ENCODE results near the gene NOC2L.

Gene NOC2L

DNA sequence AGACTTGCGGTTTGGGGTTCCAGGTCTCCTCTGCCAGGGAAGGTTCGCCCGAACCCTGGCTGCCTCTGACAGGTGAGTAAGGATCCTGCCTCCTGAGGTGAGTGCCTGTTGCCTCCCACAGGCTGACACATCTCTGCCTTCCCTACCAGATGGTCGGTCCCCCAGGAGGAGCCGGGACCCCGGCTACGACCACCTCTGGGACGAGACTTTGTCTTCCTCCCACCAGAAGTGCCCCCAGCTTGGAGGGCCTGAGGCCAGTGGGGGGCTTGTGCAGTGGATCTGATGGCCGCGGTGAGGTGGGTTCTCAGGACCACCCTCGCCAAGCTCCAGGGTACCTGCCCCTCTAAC lies 15.2 kb upstream of the NOC2L start:
- no peaks in the 10 kb centered on the region for H3K9me3 ChIP-seq (ENCODE audit: control insufficient read depth, low read length)
- no peak overlapping the region for H3K27ac ChIP-seq (ENCODE audit: insufficient read depth, low read length, poor library complexity, severe bottlenecking)
- H3K36me3 ChIP-seq (ENCODE audit: control insufficient read depth, insufficient read depth, low read length) = no peaks in the 10 kb centered on the region
- no peak overlapping the region for H3K4me3 ChIP-seq (ENCODE audit: insufficient read depth, low read depth, low read length, poor library complexity, severe bottlenecking)
- H3K4me1 ChIP-seq (ENCODE audit: control insufficient read depth, insufficient read depth, low read length, poor library complexity, severe bottlenecking) = peaks cover 10% of the 10 kb centered on the region
- no peak for DNase-seq
- no peaks in the 10 kb centered on the region for H3K27me3 ChIP-seq (replicated peaks; ENCODE audit: control insufficient read depth, insufficient read depth, low read length, poor library complexity, severe bottlenecking)

DNA sequence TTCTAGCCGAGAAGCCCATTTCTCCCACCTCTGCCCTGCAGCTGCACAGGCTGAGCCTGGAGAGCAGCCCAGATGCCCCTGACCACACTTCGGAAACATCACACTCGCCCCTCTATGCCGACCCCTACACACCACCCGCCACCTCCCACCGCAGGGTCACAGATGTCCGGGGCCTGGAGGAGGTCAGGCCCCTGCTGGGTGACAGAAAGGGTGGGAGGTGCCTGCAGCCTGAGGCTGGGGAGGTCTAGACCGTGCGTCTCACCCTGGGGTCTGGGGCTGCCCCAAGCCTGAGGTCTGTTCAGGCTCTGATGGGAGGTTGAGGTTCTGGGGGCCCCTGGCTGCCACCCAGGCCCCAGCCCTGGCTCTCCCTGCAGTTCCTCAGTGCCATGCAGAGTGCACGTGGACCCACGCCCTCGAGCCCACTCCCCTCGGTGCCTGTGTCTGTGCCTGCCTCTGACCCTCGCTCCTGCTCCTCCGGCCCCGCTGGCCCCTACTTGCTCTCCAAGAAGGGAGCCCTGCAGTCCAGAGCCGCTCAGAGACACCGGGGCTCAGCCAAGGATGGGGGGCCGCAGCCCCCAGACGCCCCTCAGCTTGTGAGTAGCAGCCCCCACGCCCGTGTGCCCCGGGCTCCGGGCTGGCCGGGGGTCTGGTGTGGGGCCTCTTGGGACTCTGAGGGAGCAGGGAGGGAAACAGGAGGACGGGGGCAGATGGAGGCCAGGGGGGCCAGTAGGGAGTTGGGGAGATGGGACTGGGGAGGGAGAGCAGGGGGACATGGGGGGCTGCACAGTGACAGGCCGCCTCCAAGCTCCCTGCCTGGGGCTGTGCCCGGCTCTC lies 14.6 kb upstream of the NOC2L start:
- Histone ChIP-seq H3K27me3 (replicated peaks; ENCODE audit: control insufficient read depth, insufficient read depth, low read length, poor library complexity, severe bottlenecking) (no peaks in the 10 kb centered on the region), H3K4me1 (ENCODE audit: control insufficient read depth, insufficient read depth, low read length, poor library complexity, severe bottlenecking) (peaks cover 10% of the 10 kb centered on the region), H3K4me3 (ENCODE audit: insufficient read depth, low read depth, low read length, poor library complexity, severe bottlenecking) (no peak overlapping the region), H3K9me3 (ENCODE audit: control insufficient read depth, low read length) (no peaks in the 10 kb centered on the region), H3K27ac (ENCODE audit: insufficient read depth, low read length, poor library complexity, severe bottlenecking) (no peak overlapping the region), H3K36me3 (ENCODE audit: control insufficient read depth, insufficient read depth, low read length) (no peaks in the 10 kb centered on the region)
- DNase-seq = no peak

DNA sequence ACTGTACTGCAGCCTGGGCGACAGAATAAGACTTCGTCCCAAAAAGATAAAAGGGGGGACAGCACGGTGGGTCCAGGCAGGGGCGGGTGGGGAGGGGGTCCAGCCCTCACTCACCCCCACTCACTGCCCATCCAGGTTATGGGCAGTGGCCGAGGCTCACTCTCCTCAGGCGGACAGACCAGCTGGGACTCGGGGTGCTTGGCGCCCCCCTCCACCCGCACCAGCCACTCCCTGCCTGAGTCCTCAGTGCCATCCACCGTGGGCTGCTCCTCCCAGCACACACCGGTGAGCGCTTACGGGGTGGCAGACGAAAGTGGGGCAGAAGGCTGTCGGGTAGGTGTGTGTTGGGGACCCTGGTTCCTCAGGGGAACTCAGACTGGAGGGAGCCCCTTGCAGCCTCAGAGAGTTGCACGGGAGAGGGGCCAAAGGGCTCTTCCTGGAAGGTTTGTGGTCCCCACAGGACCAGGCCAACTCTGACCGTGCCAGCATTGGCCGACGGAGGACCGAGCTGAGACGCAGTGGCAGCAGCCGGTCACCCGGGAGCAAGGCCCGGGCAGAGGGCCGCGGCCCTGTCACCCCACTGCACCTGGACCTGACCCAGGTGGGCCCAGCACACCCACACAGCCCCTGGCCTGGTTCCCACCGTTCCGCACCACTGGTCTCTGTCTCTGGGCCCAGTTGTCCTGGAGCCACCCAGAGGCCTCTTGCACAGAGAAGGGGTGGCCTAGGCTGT lies 13.8 kb upstream of the NOC2L start:
- H3K4me1 ChIP-seq (ENCODE audit: control insufficient read depth, insufficient read depth, low read length, poor library complexity, severe bottlenecking) = peaks cover 10% of the 10 kb centered on the region
- H3K27me3 ChIP-seq (replicated peaks; ENCODE audit: control insufficient read depth, insufficient read depth, low read length, poor library complexity, severe bottlenecking) = no peaks in the 10 kb centered on the region
- H3K36me3 ChIP-seq (ENCODE audit: control insufficient read depth, insufficient read depth, low read length) = no peaks in the 10 kb centered on the region
- no peak overlapping the region for H3K27ac ChIP-seq (ENCODE audit: insufficient read depth, low read length, poor library complexity, severe bottlenecking)
- H3K4me3 ChIP-seq (ENCODE audit: insufficient read depth, low read depth, low read length, poor library complexity, severe bottlenecking) = no peak overlapping the region
- DNase-seq = no peak
- no peaks in the 10 kb centered on the region for H3K9me3 ChIP-seq (ENCODE audit: control insufficient read depth, low read length)

DNA sequence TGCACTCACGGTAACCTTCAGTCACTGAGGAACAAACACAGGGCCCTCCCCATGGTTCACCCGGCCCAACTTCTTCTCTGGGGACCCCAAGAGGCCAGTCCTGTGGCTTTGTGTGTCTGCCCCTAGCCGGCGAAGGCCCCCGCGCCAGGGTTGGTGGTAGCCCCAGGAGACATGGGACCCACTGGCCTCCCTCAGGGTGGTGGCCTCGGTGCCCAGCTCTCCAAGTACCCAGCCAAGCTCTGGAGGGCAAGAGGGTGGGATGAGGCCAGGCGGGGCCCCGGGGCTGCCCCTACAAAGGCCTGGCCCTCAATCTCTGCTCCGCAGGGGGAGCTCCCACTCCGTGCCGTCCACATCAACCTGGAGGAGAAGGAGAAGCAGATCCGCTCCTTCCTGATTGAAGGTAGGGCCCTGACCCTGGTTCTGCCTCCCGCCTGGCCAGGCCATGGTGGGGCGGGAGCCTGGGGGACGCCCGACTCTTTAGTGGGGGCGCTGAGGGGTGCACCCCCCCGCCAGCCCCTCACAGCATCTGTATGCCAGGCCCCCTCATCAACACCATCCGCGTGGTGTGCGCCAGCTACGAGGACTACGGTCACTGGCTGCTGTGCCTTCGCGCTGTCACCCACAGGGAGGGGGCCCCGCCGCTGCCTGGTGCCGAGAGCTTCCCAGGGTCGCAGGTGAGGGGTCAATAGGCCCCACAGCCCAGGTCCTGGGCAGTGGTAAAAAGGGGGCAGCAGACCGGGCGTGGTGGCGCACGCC lies 12.9 kb upstream of the NOC2L start:
- Histone ChIP-seq H3K27ac (ENCODE audit: insufficient read depth, low read length, poor library complexity, severe bottlenecking) (no peak overlapping the region), H3K4me1 (ENCODE audit: control insufficient read depth, insufficient read depth, low read length, poor library complexity, severe bottlenecking) (peaks cover 15% of the 10 kb centered on the region), H3K27me3 (replicated peaks; ENCODE audit: control insufficient read depth, insufficient read depth, low read length, poor library complexity, severe bottlenecking) (no peaks in the 10 kb centered on the region)

DNA sequence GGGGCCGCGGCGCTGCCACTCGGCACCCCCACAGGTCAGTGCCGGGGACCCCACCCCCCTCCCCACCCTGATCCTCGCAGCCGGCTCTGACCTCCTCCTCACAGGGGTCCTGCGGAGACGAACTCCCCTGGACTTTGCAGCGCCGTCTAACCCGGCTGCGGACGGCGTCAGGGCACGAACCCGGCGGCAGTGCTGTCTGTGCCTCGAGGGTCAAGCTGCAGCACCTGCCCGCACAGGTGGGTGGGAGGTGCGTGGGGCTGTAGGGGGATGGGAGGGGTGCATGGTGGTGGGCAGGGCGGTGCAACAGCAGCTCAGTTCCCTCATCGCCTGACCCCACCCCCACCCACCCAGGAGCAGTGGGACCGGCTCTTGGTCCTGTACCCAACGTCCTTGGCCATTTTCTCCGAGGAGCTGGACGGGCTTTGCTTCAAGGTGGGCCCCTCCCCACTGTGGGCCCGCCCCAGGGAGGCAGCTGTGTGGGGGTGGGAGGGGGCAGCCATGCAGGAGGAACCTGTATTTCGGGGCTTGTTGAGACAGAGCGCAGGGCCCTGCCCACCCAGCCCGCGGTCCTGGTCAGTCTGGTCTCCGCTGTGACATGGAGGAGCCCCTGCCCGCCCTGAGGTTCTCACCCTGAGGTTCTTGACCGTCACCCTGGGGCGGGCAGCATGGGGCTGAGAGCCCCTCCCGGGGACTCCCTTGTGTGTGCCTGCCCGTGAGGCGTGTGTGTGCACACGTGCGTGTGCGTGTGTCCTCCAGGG lies 12.1 kb upstream of the NOC2L start:
- no peaks in the 10 kb centered on the region for H3K36me3 ChIP-seq (ENCODE audit: control insufficient read depth, insufficient read depth, low read length)
- no peak for DNase-seq
- no peaks in the 10 kb centered on the region for H3K27me3 ChIP-seq (replicated peaks; ENCODE audit: control insufficient read depth, insufficient read depth, low read length, poor library complexity, severe bottlenecking)
- H3K4me3 ChIP-seq (ENCODE audit: insufficient read depth, low read depth, low read length, poor library complexity, severe bottlenecking) = no peak overlapping the region
- no peaks in the 10 kb centered on the region for H3K9me3 ChIP-seq (ENCODE audit: control insufficient read depth, low read length)
- peaks cover 16% of the 10 kb centered on the region for H3K4me1 ChIP-seq (ENCODE audit: control insufficient read depth, insufficient read depth, low read length, poor library complexity, severe bottlenecking)
- H3K27ac ChIP-seq (ENCODE audit: insufficient read depth, low read length, poor library complexity, severe bottlenecking) = no peak overlapping the region

More for the DNA sequence above, 12.9 kb upstream of the NOC2L start:
- no peak for DNase-seq
- Histone ChIP-seq H3K36me3 (ENCODE audit: control insufficient read depth, insufficient read depth, low read length) (no peaks in the 10 kb centered on the region), H3K9me3 (ENCODE audit: control insufficient read depth, low read length) (no peaks in the 10 kb centered on the region), H3K4me3 (ENCODE audit: insufficient read depth, low read depth, low read length, poor library complexity, severe bottlenecking) (no peak overlapping the region)

DNA sequence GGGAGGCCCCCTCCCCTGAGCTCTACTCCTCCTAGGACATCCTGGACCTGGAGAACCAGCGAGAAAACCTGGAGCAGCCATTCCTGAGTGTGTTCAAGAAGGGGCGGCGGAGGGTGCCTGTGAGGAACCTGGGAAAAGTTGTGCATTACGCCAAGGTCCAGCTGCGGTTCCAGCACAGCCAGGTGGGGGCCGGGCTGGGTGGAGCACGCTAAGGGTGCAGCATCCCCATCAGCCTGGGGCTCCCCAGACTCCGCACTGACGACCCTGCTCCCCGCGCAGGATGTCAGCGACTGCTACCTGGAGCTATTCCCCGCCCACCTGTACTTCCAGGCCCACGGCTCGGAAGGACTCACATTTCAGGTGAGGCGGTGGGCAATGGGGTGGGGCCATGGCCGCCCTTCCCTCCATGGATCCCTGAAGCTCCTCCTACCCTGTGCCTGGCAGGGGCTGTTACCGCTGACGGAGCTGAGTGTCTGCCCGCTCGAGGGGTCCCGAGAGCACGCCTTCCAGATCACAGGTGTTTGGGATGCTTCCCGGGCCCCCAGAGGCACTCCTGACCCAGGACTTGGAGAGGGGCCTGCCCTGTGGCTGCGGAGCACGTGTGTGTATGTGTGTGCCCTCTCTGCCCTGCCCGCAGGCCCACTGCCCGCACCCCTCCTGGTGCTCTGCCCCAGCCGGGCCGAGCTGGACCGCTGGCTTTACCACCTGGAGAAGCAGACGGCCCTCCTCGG lies 11.4 kb upstream of the NOC2L start:
- H3K36me3 ChIP-seq (ENCODE audit: control insufficient read depth, insufficient read depth, low read length) = no peaks in the 10 kb centered on the region
- DNase-seq = no peak
- no peak overlapping the region for H3K4me3 ChIP-seq (ENCODE audit: insufficient read depth, low read depth, low read length, poor library complexity, severe bottlenecking)
- H3K4me1 ChIP-seq (ENCODE audit: control insufficient read depth, insufficient read depth, low read length, poor library complexity, severe bottlenecking) = peaks cover 11% of the 10 kb centered on the region
- H3K27me3 ChIP-seq (replicated peaks; ENCODE audit: control insufficient read depth, insufficient read depth, low read length, poor library complexity, severe bottlenecking) = no peaks in the 10 kb centered on the region
- no peaks in the 10 kb centered on the region for H3K9me3 ChIP-seq (ENCODE audit: control insufficient read depth, low read length)
- H3K27ac ChIP-seq (ENCODE audit: insufficient read depth, low read length, poor library complexity, severe bottlenecking) = no peak overlapping the region

DNA sequence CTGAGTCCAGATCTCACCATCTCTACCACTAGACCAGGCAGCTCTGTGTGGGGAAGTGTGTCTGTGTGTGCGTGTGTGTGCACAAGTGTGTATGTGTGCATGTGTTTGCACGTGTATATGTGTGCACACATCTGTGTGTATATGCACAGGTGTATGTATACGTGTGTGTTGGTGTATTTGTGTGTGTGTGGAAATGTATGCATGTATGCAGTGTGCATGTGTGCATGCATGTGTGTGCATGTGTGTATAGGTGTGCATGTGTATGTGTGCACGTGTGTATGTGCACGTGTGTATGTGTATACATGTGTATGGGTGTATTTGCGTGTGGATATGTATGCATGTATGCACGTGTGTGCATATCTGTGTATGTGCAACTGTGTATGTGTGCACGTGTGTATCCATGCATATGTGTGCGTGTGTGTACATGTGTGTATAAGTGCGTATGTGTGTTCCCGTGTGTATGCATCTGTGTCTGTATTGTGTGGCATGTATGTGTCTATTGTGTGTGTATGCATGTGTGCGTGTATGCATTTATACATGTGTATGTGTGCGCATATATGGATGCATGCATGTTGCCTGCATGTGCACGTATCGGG lies 10.3 kb upstream of the NOC2L start:
- Histone ChIP-seq H3K27ac (ENCODE audit: insufficient read depth, low read length, poor library complexity, severe bottlenecking) (no peak overlapping the region), H3K4me3 (ENCODE audit: insufficient read depth, low read depth, low read length, poor library complexity, severe bottlenecking) (no peak overlapping the region), H3K36me3 (ENCODE audit: control insufficient read depth, insufficient read depth, low read length) (no peaks in the 10 kb centered on the region), H3K27me3 (replicated peaks; ENCODE audit: control insufficient read depth, insufficient read depth, low read length, poor library complexity, severe bottlenecking) (no peaks in the 10 kb centered on the region), H3K9me3 (ENCODE audit: control insufficient read depth, low read length) (no peaks in the 10 kb centered on the region), H3K4me1 (ENCODE audit: control insufficient read depth, insufficient read depth, low read length, poor library complexity, severe bottlenecking) (peaks cover 11% of the 10 kb centered on the region)
- DNase-seq = no peak

DNA sequence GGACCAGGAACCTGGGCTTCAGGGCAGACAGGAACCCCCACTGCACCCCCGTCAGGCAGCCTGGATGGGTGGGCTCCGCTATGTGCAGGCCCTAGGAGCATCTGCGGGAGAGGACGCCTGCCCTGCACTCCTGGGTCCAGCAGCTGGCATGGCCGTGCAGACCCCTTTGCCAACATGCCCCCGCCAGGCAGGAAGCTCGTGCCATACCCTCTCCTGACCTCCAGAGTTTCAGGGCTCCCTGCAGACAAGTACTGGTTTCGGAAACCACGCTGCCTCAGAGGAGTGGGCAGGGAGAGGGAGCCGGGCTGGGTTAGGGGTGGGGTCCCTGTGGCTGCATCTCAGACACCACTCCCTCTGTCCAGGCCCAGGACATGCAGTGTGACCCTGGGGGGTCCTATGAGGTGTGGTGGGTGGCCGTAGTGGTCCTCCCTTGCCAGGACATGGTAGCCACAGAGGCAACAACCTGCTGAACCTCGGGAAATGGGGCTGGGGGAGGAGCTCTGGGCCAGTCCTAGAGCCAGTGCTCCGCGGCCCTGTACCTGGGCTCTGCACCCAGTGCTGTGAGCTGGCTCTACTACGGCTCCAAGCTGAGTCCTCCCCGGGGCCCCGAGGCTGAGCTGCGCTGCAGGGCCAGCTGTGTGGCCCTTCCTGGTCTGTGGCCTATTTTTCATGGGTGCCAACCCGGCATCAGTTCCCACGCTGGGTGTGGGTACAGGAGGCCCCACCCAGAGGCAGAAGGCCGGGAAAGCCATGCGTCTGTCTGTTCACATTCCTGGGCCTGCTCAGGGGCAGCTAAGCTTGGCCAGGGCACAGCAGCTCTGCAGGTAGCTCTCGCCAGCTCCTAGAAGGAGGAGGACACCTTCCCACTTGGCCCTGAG lies 8.6 kb upstream of the NOC2L start:
- Histone ChIP-seq H3K36me3 (ENCODE audit: control insufficient read depth, insufficient read depth, low read length) (no peaks in the 10 kb centered on the region), H3K4me1 (ENCODE audit: control insufficient read depth, insufficient read depth, low read length, poor library complexity, severe bottlenecking) (peaks cover 11% of the 10 kb centered on the region), H3K4me3 (ENCODE audit: insufficient read depth, low read depth, low read length, poor library complexity, severe bottlenecking) (no peak overlapping the region), H3K27me3 (replicated peaks; ENCODE audit: control insufficient read depth, insufficient read depth, low read length, poor library complexity, severe bottlenecking) (no peaks in the 10 kb centered on the region), H3K9me3 (ENCODE audit: control insufficient read depth, low read length) (no peaks in the 10 kb centered on the region), H3K27ac (ENCODE audit: insufficient read depth, low read length, poor library complexity, severe bottlenecking) (no peak overlapping the region)
- DNase-seq = no peak

Measured in effector memory CD4-positive, alpha-beta T cell (primary cell).